ENCODE data around the gene C1orf174. TPM values are rescaled to one million over a fixed set of nuclear protein-coding genes. Genes with fewer than 3 reads are reported as not detected.

C1orf174 gene
- total RNA-seq, 1 donor from 2014 or later = 25.8 TPM

- DNase-seq (ENCODE audit: low spot score in 2 of 2, unreplicated experiment in 2 of 2) = no peak
- no peak for TF ChIP-seq CTCF (IDR thresholded peaks at IDR 0.05; ENCODE audit: unreplicated experiment)
- peaks cover 39% of the 10 kb centered on the region for H3K27me3 Mint-ChIP-seq (ENCODE audit: low read depth)
- no peaks in the 10 kb centered on the region for H3K9me3 Mint-ChIP-seq
- H3K4me3 Mint-ChIP-seq = no peak overlapping the region
- no peak overlapping the region for H3K27ac Mint-ChIP-seq
- no peaks in the 10 kb centered on the region for H3K36me3 Mint-ChIP-seq
- peaks cover 12% of the 10 kb centered on the region for H3K4me1 Mint-ChIP-seq
Measured at GRCh38 chr1:3924186-3924824, 24.2 kb upstream of the C1orf174 start.

DNA sequence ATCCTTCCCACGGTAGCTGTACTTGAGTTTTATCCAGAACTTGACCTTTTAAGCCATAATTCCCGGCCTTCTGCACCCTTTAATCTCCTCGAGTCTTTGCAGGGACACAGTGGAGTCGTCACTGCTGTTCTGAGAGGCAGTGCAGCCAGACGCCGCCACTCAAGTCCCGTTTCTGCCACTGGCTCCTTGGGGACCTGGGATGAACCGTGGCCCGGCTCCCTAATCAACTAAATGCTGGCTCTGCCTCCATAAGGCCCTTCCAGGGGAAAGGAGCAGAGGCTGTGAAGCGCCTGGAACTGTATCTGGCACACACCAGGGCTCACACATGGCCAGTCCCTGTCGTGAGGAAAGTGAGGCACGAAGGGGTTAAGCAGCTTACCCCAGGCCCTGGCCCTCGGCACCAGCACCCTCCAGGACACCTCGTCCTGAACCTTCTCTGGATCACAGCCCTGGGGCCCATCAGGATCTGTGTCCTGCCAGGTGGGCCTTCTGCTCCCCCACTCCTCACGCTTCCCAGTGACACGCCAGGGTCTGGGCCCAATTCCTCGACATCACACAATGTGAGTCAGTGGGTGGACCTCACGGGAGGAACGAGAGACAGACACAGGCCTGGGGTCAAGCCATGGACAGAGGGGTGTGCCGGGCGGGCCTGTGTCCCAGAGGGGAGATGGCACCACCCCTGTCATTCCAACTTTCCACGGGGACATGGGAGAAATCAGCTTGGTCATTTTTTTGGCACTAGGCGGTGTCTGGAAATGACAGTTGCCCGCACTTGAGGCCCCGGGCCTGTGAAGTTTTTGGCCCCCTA is 23.5 kb upstream of the C1orf174 start:
- DNase-seq (ENCODE audit: low spot score in 2 of 2, unreplicated experiment in 2 of 2) = no peak
- Mint-ChIP-seq H3K9me3 (no peaks in the 10 kb centered on the region), H3K4me3 (no peak overlapping the region), H3K27ac (no peak overlapping the region), H3K4me1 (peaks cover 12% of the 10 kb centered on the region), H3K27me3 (ENCODE audit: low read depth) (peaks cover 42% of the 10 kb centered on the region), H3K36me3 (no peaks in the 10 kb centered on the region)
- no peak for TF ChIP-seq CTCF (IDR thresholded peaks at IDR 0.05; ENCODE audit: unreplicated experiment)

DNA sequence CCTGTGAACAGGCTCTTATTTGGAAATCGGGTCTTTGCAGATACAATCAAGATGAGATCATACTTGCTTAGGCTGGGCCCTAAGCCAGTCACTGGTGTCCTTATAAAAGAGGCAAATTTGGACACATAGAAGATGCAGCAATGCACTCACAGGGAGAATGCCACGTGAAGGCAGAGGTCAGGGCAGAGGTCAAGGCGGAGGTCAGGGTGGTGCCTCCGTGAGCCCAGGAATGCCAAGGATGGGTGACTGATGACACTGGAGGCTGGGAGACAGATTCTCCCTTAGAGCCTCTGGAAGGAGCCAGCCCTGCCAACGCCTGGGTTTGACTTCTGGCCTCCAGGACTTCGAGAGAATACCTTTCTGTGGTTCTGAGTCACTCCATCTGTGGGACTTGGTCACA is 22.8 kb upstream of the C1orf174 start:
- no peak for DNase-seq (ENCODE audit: low spot score in 2 of 2, unreplicated experiment in 2 of 2)
- no peaks in the 10 kb centered on the region for H3K9me3 Mint-ChIP-seq
- peaks cover 12% of the 10 kb centered on the region for H3K4me1 Mint-ChIP-seq
- no peak for TF ChIP-seq CTCF (IDR thresholded peaks at IDR 0.05; ENCODE audit: unreplicated experiment)
- peaks cover 47% of the 10 kb centered on the region for H3K27me3 Mint-ChIP-seq (ENCODE audit: low read depth)
- H3K27ac Mint-ChIP-seq = no peak overlapping the region
- no peak overlapping the region for H3K4me3 Mint-ChIP-seq
- no peaks in the 10 kb centered on the region for H3K36me3 Mint-ChIP-seq

GRCh38 chr1:3922201-3922725 is 22.2 kb upstream of the C1orf174 start:
- Mint-ChIP-seq H3K4me1 (peaks cover 12% of the 10 kb centered on the region), H3K36me3 (no peaks in the 10 kb centered on the region), H3K4me3 (no peak overlapping the region), H3K27me3 (ENCODE audit: low read depth) (peaks cover 46% of the 10 kb centered on the region), H3K9me3 (no peaks in the 10 kb centered on the region), H3K27ac (no peak overlapping the region)
- no peak for DNase-seq (ENCODE audit: low spot score in 2 of 2, unreplicated experiment in 2 of 2)
- TF ChIP-seq CTCF (IDR thresholded peaks at IDR 0.05; ENCODE audit: unreplicated experiment) = no peak

GRCh38 chr1:3921765-3922164 is 21.7 kb upstream of the C1orf174 start:
- H3K9me3 Mint-ChIP-seq = no peaks in the 10 kb centered on the region
- no peaks in the 10 kb centered on the region for H3K36me3 Mint-ChIP-seq
- H3K4me1 Mint-ChIP-seq = peaks cover 12% of the 10 kb centered on the region
- peak in 1 of 2 experiments; percentile 1 for DNase-seq (ENCODE audit: low spot score in 2 of 2, unreplicated experiment in 2 of 2)
- TF ChIP-seq CTCF (IDR thresholded peaks at IDR 0.05; ENCODE audit: unreplicated experiment) = no peak
- H3K4me3 Mint-ChIP-seq = no peak overlapping the region
- peaks cover 46% of the 10 kb centered on the region for H3K27me3 Mint-ChIP-seq (ENCODE audit: low read depth)
- no peak overlapping the region for H3K27ac Mint-ChIP-seq
